Measurements from ENCODE around the gene TXNRD3.

DNA sequence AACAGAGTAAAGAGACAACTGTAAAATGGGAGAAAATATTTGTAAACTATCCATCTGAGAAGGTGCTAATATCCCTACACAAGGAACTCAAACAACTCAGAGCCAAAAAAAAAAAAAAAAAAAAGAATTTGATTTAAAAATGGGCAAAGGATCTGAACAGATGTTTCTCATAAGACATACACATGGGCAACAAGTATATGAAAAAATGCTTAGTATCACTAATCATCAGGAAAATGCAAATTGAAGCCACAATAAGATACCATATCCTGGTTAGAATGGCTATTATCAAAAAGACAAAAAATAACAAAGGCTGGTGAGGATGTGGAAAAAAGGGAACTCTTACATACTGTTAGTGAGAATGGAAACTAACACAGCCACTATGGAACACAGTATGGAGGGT lies 36.2 kb downstream of the TXNRD3 start:
- TF ChIP-seq CTCF (IDR thresholded peaks at IDR 0.05; ENCODE audit: low read depth, low read length, poor library complexity, severe bottlenecking) (no peak), EZH2phosphoT487 (IDR thresholded peaks at IDR 0.05; ENCODE audit: borderline replicate concordance, low read length) (no peak)

Data from DOHH2 (cell line).